Measurements from ENCODE around the gene FREM1. TPM values are rescaled to one million over a fixed set of nuclear protein-coding genes. Genes with fewer than 3 reads are reported as not detected.

FREM1 gene
- total and polyA plus RNA-seq, 2 donors, result 2.1 to 5.1 TPM

Other genes starting within 250 kb of the FREM1 start
- 4.8 TPM for gene ZDHHC21, start 217.0 kb downstream of the FREM1 start, total RNA-seq
- gene ZDHHC21, start 217.0 kb downstream of the FREM1 start, polyA plus RNA-seq, result 5.1 TPM
- gene CER1, start 187.7 kb downstream of the FREM1 start, total RNA-seq, result 0.05 TPM
- 0.07 TPM for gene CER1, start 187.7 kb downstream of the FREM1 start, polyA plus RNA-seq

Measured in thymus (tissue), 2 donors.